ENCODE results near the gene NBAS.

- TF ChIP-seq, protein P1, sequence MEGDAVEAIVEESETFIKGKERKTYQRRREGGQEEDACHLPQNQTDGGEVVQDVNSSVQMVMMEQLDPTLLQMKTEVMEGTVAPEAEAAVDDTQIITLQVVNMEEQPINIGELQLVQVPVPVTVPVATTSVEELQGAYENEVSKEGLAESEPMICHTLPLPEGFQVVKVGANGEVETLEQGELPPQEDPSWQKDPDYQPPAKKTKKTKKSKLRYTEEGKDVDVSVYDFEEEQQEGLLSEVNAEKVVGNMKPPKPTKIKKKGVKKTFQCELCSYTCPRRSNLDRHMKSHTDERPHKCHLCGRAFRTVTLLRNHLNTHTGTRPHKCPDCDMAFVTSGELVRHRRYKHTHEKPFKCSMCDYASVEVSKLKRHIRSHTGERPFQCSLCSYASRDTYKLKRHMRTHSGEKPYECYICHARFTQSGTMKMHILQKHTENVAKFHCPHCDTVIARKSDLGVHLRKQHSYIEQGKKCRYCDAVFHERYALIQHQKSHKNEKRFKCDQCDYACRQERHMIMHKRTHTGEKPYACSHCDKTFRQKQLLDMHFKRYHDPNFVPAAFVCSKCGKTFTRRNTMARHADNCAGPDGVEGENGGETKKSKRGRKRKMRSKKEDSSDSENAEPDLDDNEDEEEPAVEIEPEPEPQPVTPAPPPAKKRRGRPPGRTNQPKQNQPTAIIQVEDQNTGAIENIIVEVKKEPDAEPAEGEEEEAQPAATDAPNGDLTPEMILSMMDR (IDR thresholded peaks at IDR 0.05; ENCODE audit: poor library complexity, severe bottlenecking): no peak
- TF ChIP-seq RAD21 (conservative IDR thresholded peaks at IDR 0.05): no peak
- no peak for TF ChIP-seq EZH2 (IDR thresholded peaks at IDR 0.05; ENCODE audit: borderline replicate concordance, insufficient read depth, low read length, poor library complexity, severe bottlenecking)
- TF ChIP-seq, protein P2, sequence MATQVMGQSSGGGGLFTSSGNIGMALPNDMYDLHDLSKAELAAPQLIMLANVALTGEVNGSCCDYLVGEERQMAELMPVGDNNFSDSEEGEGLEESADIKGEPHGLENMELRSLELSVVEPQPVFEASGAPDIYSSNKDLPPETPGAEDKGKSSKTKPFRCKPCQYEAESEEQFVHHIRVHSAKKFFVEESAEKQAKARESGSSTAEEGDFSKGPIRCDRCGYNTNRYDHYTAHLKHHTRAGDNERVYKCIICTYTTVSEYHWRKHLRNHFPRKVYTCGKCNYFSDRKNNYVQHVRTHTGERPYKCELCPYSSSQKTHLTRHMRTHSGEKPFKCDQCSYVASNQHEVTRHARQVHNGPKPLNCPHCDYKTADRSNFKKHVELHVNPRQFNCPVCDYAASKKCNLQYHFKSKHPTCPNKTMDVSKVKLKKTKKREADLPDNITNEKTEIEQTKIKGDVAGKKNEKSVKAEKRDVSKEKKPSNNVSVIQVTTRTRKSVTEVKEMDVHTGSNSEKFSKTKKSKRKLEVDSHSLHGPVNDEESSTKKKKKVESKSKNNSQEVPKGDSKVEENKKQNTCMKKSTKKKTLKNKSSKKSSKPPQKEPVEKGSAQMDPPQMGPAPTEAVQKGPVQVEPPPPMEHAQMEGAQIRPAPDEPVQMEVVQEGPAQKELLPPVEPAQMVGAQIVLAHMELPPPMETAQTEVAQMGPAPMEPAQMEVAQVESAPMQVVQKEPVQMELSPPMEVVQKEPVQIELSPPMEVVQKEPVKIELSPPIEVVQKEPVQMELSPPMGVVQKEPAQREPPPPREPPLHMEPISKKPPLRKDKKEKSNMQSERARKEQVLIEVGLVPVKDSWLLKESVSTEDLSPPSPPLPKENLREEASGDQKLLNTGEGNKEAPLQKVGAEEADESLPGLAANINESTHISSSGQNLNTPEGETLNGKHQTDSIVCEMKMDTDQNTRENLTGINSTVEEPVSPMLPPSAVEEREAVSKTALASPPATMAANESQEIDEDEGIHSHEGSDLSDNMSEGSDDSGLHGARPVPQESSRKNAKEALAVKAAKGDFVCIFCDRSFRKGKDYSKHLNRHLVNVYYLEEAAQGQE (IDR thresholded peaks at IDR 0.05; ENCODE audit: borderline replicate concordance): no peak
- no peak for TF ChIP-seq POLR2AphosphoS5 (IDR thresholded peaks at IDR 0.05)
- no peak for TF ChIP-seq TAF1 (IDR thresholded peaks at IDR 0.05; ENCODE audit: low read depth)
- TF ChIP-seq SMC3 (conservative IDR thresholded peaks at IDR 0.05; ENCODE audit: poor library complexity): no peak
- TF ChIP-seq EP300 (conservative IDR thresholded peaks at IDR 0.05; ENCODE audit: poor library complexity, severe bottlenecking): no peak
Measured at GRCh38 chr2:15346624-15347023, 214.5 kb downstream of the NBAS start.

All from neural cell (in vitro differentiated cells).